GM23248 (cell line): ENCODE data around the gene ANKRD52. TPM values are rescaled to one million over a fixed set of nuclear protein-coding genes. Genes with fewer than 3 reads are reported as not detected.

Source experiments
- DNase-seq: peaks from one replicate; pipeline ENCODE4 v3.0.0-alpha.2; 2015
- H2AFZ ChIP-seq: fragments of 200-600 bp; sonication (generic); 2 replicates; pipeline ENCODE4 v1.6.1; 2016; ENCODE audit warnings: antibody characterized with exemption
- H3F3A ChIP-seq: fragments of 200-600 bp; sonication (generic); 2 replicates; pipeline ENCODE4 v1.6.1; 2016; ENCODE audit warnings: mild to moderate bottlenecking, antibody characterized with exemption, mixed run types; ENCODE audit not compliant: insufficient read depth
- H3K27ac ChIP-seq: fragments of 200-600 bp; sonication (generic); 2 replicates; pipeline ENCODE4 v1.5.1; 2016; ENCODE audit warnings: mild to moderate bottlenecking
- H3K27me3 ChIP-seq: fragments of 200-600 bp; sonication (generic); replicated peaks from 2 replicates; pipeline ENCODE4 v1.6.1; 2016; ENCODE audit warnings: mild to moderate bottlenecking; ENCODE audit not compliant: insufficient read depth
- H3K36me3 ChIP-seq: fragments of 200-600 bp; sonication (generic); 2 replicates; pipeline ENCODE4 v1.6.1; 2016; ENCODE audit warnings: low read depth, mild to moderate bottlenecking
- H3K4me1 ChIP-seq: fragments of 200-600 bp; sonication (generic); 2 replicates; pipeline ENCODE4 v1.6.1; 2016; ENCODE audit warnings: mild to moderate bottlenecking; ENCODE audit not compliant: insufficient read depth
- H3K4me2 ChIP-seq: fragments of 200-600 bp; sonication (generic); one replicate; pipeline ENCODE4 v1.6.1; 2016; ENCODE audit warnings: mild to moderate bottlenecking; ENCODE audit not compliant: unreplicated experiment
- H3K4me3 ChIP-seq: fragments of 200-600 bp; sonication (generic); 2 replicates; pipeline ENCODE4 v1.5.1; 2016; ENCODE audit warnings: mild to moderate bottlenecking
- H3K79me2 ChIP-seq: fragments of 200-600 bp; sonication (generic); 2 replicates; pipeline ENCODE4 v1.6.1; 2016; ENCODE audit warnings: mild to moderate bottlenecking; ENCODE audit not compliant: insufficient read depth
- H3K9ac ChIP-seq: fragments of 200-600 bp; sonication (generic); 2 replicates; pipeline ENCODE4 v1.6.1; 2016; ENCODE audit warnings: mild to moderate bottlenecking
- H3K9me2 ChIP-seq: fragments of 200-600 bp; sonication (generic); 2 replicates; pipeline ENCODE4 v1.6.1; 2016; ENCODE audit warnings: mixed run types, mild to moderate bottlenecking, moderate library complexity; ENCODE audit not compliant: insufficient read depth
- H3K9me3 ChIP-seq: fragments of 200-600 bp; sonication (generic); one replicate; pipeline ENCODE4 v1.6.1; 2017; ENCODE audit warnings: low read depth
- H4K20me1 ChIP-seq: fragments of 200-600 bp; sonication (generic); 2 replicates; pipeline ENCODE4 v1.6.0; 2016; ENCODE audit not compliant: insufficient read depth
- EZH2 ChIP-seq: fragments of 200-600 bp; sonication (generic); IDR thresholded peaks from 2 replicates; pipeline ENCODE4 v1.6.1; 2018; ENCODE audit warnings: antibody characterized with exemption, mild to moderate bottlenecking; ENCODE audit not compliant: insufficient read depth, poor library complexity, severe bottlenecking
- EZH2phosphoT487 ChIP-seq: fragments of 200-600 bp; sonication (generic); IDR thresholded peaks from 2 replicates; pipeline ENCODE4 v1.6.1; 2018; ENCODE audit warnings: antibody characterized with exemption, moderate library complexity, mild to moderate bottlenecking, low read depth; ENCODE audit not compliant: insufficient read depth
- WGBS, 2 experiments: methylation state at CpG; one replicate each; pipeline ENCODE4 v1.1.6; 2015 to 2017; ENCODE audit warnings: low lambda C conversion rate in 2 of 2, low coverage in 1 of 2; ENCODE audit errors: missing lambda C conversion rate in 2 of 2; 5-methylcytosine and 5-hydroxymethylcytosine counted together
- in situ Hi-C: fragments of 300-500 bp; cut with MboI; formaldehyde crosslinking; loops from 2 replicates; pipeline ENCODE4 v1.15.0; 2020
- polyA plus RNA-seq: library from polyadenylated mRNA; unstranded; fragments of >200 nt; fragmentation: Nextera tagmentation; extraction: Ambion mirVana; gene quantifications from 2 replicates; pipeline ENCODE4 v1.2.1, GENCODE V29; 2016
- total RNA-seq: library from RNA; depleted of rRNA; stranded (reverse); fragments of >200 nt; shearing (Covaris generic); gene quantifications from 2 replicates; pipeline ENCODE4 v1.2.3, GENCODE V29; 2014

Gene ANKRD52
- total and polyA plus RNA-seq, 2 experiments from 2014 or later: 24.5 to 61.7 TPM

- in situ Hi-C loops: no loop called here
- WGBS, 2 experiments: 1 to 5% methylated on average over 18 to 35 of the region's 41 CpGs
- no peaks in the 10 kb centered on the region for H3K36me3 ChIP-seq
- no peaks in the 10 kb centered on the region for H3K9me3 ChIP-seq
- peak within 1 kb of the TSS; percentile 92 for H2AFZ ChIP-seq
- peaks cover 19% of the 10 kb centered on the region for H3F3A ChIP-seq
- H3K9ac ChIP-seq: peak within 1 kb of the TSS; percentile 82
- H3K27ac ChIP-seq: peak within 1 kb of the TSS; percentile 62
- H3K79me2 ChIP-seq: peaks cover 19% of the 10 kb centered on the region
- peak within 1 kb of the TSS; percentile 81 for H3K4me2 ChIP-seq
- H3K4me3 ChIP-seq: peak within 1 kb of the TSS; percentile 80
- DNase-seq: peak; percentile 99
- no peak for TF ChIP-seq EZH2
- TF ChIP-seq EZH2phosphoT487: no peak
- no peaks in the 10 kb centered on the region for H3K27me3 ChIP-seq
- H4K20me1 ChIP-seq: no peaks in the 10 kb centered on the region
- peaks cover 15% of the 10 kb centered on the region for H3K4me1 ChIP-seq
- H3K9me2 ChIP-seq: no peaks in the 10 kb centered on the region
Observed at GRCh38 chr12:56224102-56224701, 34.0 kb downstream of the ANKRD52 start, which contains the start of gene NABP2. TSS of gene NABP2 (plus strand) at chr12:56224342. CDS start at chr12:56224857, 515 bp downstream.

GRCh38 chr12:56223571-56224101 is 34.5 kb downstream of the ANKRD52 start:
- Histone ChIP-seq H3K4me1 (peaks cover 15% of the 10 kb centered on the region), H3K9me2 (no peaks in the 10 kb centered on the region), H3K9me3 (no peaks in the 10 kb centered on the region), H2AFZ (peak overlapping the region; percentile 92), H3K4me3 (peak overlapping the region; percentile 80), H3K9ac (peak overlapping the region; percentile 43), H3F3A (peaks cover 19% of the 10 kb centered on the region), H3K4me2 (peak overlapping the region; percentile 73), H3K36me3 (no peaks in the 10 kb centered on the region), H3K27me3 (no peaks in the 10 kb centered on the region), H3K27ac (peak overlapping the region; percentile 62), H3K79me2 (peaks cover 24% of the 10 kb centered on the region), H4K20me1 (no peaks in the 10 kb centered on the region)
- 18% methylated on average over 15 of the region's 15 CpGs for WGBS, 2 experiments
- DNase-seq: no peak
- TF ChIP-seq EZH2phosphoT487 (no peak), EZH2 (no peak)
- in situ Hi-C loops: no loop called here

- Histone ChIP-seq H3K4me3 (peak overlapping the region; percentile 98), H3F3A (peaks cover 19% of the 10 kb centered on the region), H3K9me3 (no peaks in the 10 kb centered on the region), H3K27ac (peak overlapping the region; percentile 94), H3K79me2 (peaks cover 36% of the 10 kb centered on the region), H3K4me1 (peaks cover 15% of the 10 kb centered on the region), H3K27me3 (no peaks in the 10 kb centered on the region), H3K9me2 (no peaks in the 10 kb centered on the region), H2AFZ (peak overlapping the region; percentile 83), H4K20me1 (no peaks in the 10 kb centered on the region), H3K4me2 (peak overlapping the region; percentile 82), H3K9ac (peak overlapping the region; percentile 90), H3K36me3 (no peaks in the 10 kb centered on the region)
- in situ Hi-C loops: no loop called here
- DNase-seq: no peak
- WGBS, 2 experiments: 5% methylated on average over 4 of the region's 4 CpGs
- TF ChIP-seq EZH2phosphoT487 (no peak), EZH2 (no peak)
Observed at GRCh38 chr12:56222531-56222895, 35.7 kb downstream of the ANKRD52 start.

GRCh38 chr12:56221757-56222530 is 36.2 kb downstream of the ANKRD52 start, which contains the start of gene RNF41:
TSS of gene RNF41 (minus strand) at chr12:56221922. CDS start at chr12:56214047, 7,875 bp downstream.
- peak; percentile 99 for DNase-seq
- in situ Hi-C loops: no loop called here
- H3K9me2 ChIP-seq: no peaks in the 10 kb centered on the region
- TF ChIP-seq EZH2phosphoT487 (no peak), EZH2 (no peak)
- no peaks in the 10 kb centered on the region for H3K27me3 ChIP-seq
- no peaks in the 10 kb centered on the region for H3K36me3 ChIP-seq
- H3F3A ChIP-seq: peaks cover 19% of the 10 kb centered on the region
- peak within 1 kb of the TSS; percentile 90 for H3K9ac ChIP-seq
- no peaks in the 10 kb centered on the region for H3K9me3 ChIP-seq
- 4 to 5% methylated on average over 33 to 42 of the region's 42 CpGs for WGBS, 2 experiments
- peaks cover 41% of the 10 kb centered on the region for H3K79me2 ChIP-seq
- no peaks in the 10 kb centered on the region for H4K20me1 ChIP-seq
- H3K27ac ChIP-seq: peak within 1 kb of the TSS; percentile 94
- H2AFZ ChIP-seq: peak within 1 kb of the TSS; percentile 83
- peaks cover 15% of the 10 kb centered on the region for H3K4me1 ChIP-seq
- peak within 1 kb of the TSS; percentile 90 for H3K4me2 ChIP-seq
- peak within 1 kb of the TSS; percentile 98 for H3K4me3 ChIP-seq
